BJ (cell line): Measurements from ENCODE around the gene TECPR2. TPM values are rescaled to one million over a fixed set of nuclear protein-coding genes. Genes with fewer than 3 reads are reported as not detected.
"Not testable (repeated sequence)": the region's sequence is repeated elsewhere in the genome, so short reads cannot be mapped to it uniquely, and the experiment has no call there.

ENCODE experiments used
- CTCF ChIA-PET: fragments of 350-600 bp; formaldehyde crosslinking; extraction: SDS; loops from one replicate; lab custom pipeline; 2021; ENCODE audit warnings: antibody characterized with exemption, inconsistent platforms; lab: Yijun Ruan, JAX
- POLR2A ChIA-PET: fragments of 300-600 bp; sonication (Branson Sonifier 250); formaldehyde crosslinking; extraction: SDS; loops from one replicate; lab custom pipeline; 2021; ENCODE audit warnings: antibody characterized with exemption; lab: Charles Lee
- DNase-seq: peaks from one replicate; pipeline ENCODE4 v3.0.0-alpha.2; 2011; ENCODE audit warnings: low read depth
- H3K27me3 ChIP-seq: 2 replicates; pipeline ENCODE4 v1.6.0; 2011; ENCODE audit warnings: low read length; ENCODE audit not compliant: control insufficient read depth, insufficient read depth
- H3K36me3 ChIP-seq: 2 replicates; pipeline ENCODE4 v1.5.1; 2011; ENCODE audit warnings: low read length; ENCODE audit not compliant: control insufficient read depth, insufficient read depth
- H3K4me3 ChIP-seq: 2 replicates; pipeline ENCODE4 v1.5.1; 2011; ENCODE audit warnings: low read depth, mild to moderate bottlenecking, control low read depth, low read length
- CTCF ChIP-seq: IDR thresholded peaks from 2 replicates; pipeline ENCODE4 v1.5.1; 2011; ENCODE audit warnings: low read depth, mild to moderate bottlenecking, control low read depth, inconsistent platforms, low read length, moderate library complexity; ENCODE audit not compliant: insufficient read depth
- polyA plus RNA-seq: library from polyadenylated mRNA; depleted of rRNA; stranded (reverse); fragments of >200 nt; gene quantifications from 2 replicates; pipeline ENCODE4 v1.2.3, GENCODE V29; 2011

Gene TECPR2
- polyA plus RNA-seq, 1 experiment, result 11.7 TPM

GRCh38 chr14:102539544-102540314 is 177.0 kb downstream of the TECPR2 start:
- Histone ChIP-seq H3K36me3 (no peaks in the 10 kb centered on the region), H3K27me3 (no peaks in the 10 kb centered on the region), H3K4me3 (no peak overlapping the region)
- no peak for DNase-seq
- TF ChIP-seq CTCF, result no peak
- ChIA-PET CTCF (interaction anchor here (0.8 to 3.0 kb wide), 3 partner anchors 14 to 15 kb away, joined by 3 to 12 read pairs (median 7); no protein-coding TSS in a partner anchor), POLR2A (no interaction called here)

GRCh38 chr14:102540315-102541028 is 177.7 kb downstream of the TECPR2 start:
- POLR2A ChIA-PET, result no interaction called here
- DNase-seq, result no peak
- H3K36me3 ChIP-seq, result no peaks in the 10 kb centered on the region
- no peak for TF ChIP-seq CTCF
- CTCF ChIA-PET, result interaction anchor here (0.8 to 2.3 kb wide), 3 partner anchors 14 to 18 kb away, joined by 3 to 7 read pairs (median 3); no protein-coding TSS in a partner anchor
- H3K27me3 ChIP-seq, result no peaks in the 10 kb centered on the region
- no peak overlapping the region for H3K4me3 ChIP-seq

GRCh38 chr14:102541029-102541491 is 178.3 kb downstream of the TECPR2 start:
- CTCF ChIA-PET, result interaction anchor here (1.3 to 2.3 kb wide), 2 partner anchors 17 kb away, joined by 3 to 7 read pairs; no protein-coding TSS in a partner anchor
- POLR2A ChIA-PET, DNase-seq, H3K36me3 ChIP-seq, H3K4me3 ChIP-seq, H3K27me3 ChIP-seq: not testable (repeated sequence)

GRCh38 chr14:102541771-102542170 is 179.0 kb downstream of the TECPR2 start:
- ChIA-PET POLR2A (no interaction called here), CTCF (interaction anchor here (2.3 kb wide), 1 partner anchor 18 kb away, joined by 7 read pairs; no protein-coding TSS in a partner anchor)
- H3K36me3 ChIP-seq, result no peaks in the 10 kb centered on the region
- H3K27me3 ChIP-seq, result no peaks in the 10 kb centered on the region
- DNase-seq, result no peak
- no peak for TF ChIP-seq CTCF
- H3K4me3 ChIP-seq, result no peak overlapping the region

- no peak overlapping the region for H3K4me3 ChIP-seq
- TF ChIP-seq CTCF, result no peak
- H3K27me3 ChIP-seq, result peaks cover 2% of the 10 kb centered on the region; the same call in 1 of the 2 replicates
- ChIA-PET POLR2A (no interaction called here), CTCF (interaction anchor here (2.1 kb wide), 1 partner anchor 20 kb away, joined by 6 read pairs; no protein-coding TSS in a partner anchor)
- no peak for DNase-seq
- H3K36me3 ChIP-seq, result no peaks in the 10 kb centered on the region
These were observed 181.5 kb downstream of the TECPR2 start for GRCh38 chr14:102544046-102544746.
